Astrocyte (in vitro differentiated cells and primary cell): ENCODE measurements around the gene TBC1D16. TPM values are rescaled to one million over a fixed set of nuclear protein-coding genes. Genes with fewer than 3 reads are reported as not detected.

Source experiments
- DNase-seq: peaks from one replicate; pipeline ENCODE4 v3.0.0-alpha.2; 2010; ENCODE audit warnings: low read depth
- FAIRE-seq: peaks from 2 replicates; lab custom pipeline; 2011; peaks lifted over from hg19 to GRCh38; lab: Jason Lieb, UNC
- H2AFZ ChIP-seq: 2 replicates; pipeline ENCODE4 v1.6.0; 2012; ENCODE audit warnings: low read depth, low read length, inconsistent platforms
- H3K27ac ChIP-seq: 2 replicates; pipeline ENCODE4 v1.5.1; 2011; ENCODE audit warnings: low read depth, low read length, inconsistent platforms
- H3K27me3 ChIP-seq: 2 replicates; pipeline ENCODE4 v1.6.0; 2011; ENCODE audit warnings: low read length, inconsistent platforms; ENCODE audit not compliant: insufficient read depth
- H3K36me3 ChIP-seq: 2 replicates; pipeline ENCODE4 v1.5.1; 2011; ENCODE audit warnings: low read length, inconsistent platforms; ENCODE audit not compliant: insufficient read depth
- H3K4me1 ChIP-seq: 2 replicates; pipeline ENCODE4 v1.5.1; 2011; ENCODE audit warnings: low read length, inconsistent platforms; ENCODE audit not compliant: insufficient read depth
- H3K4me2 ChIP-seq: 2 replicates; pipeline ENCODE4 v1.6.0; 2012; ENCODE audit warnings: low read length, inconsistent platforms
- H3K4me3 ChIP-seq: 2 replicates; pipeline ENCODE4 v1.5.1; 2011; ENCODE audit warnings: low read depth, mild to moderate bottlenecking, low read length, inconsistent platforms; ENCODE audit not compliant: insufficient read depth
- H3K79me2 ChIP-seq: 2 replicates; pipeline ENCODE4 v1.6.0; 2012; ENCODE audit warnings: mild to moderate bottlenecking, low read length, inconsistent platforms; ENCODE audit not compliant: insufficient read depth
- H3K9ac ChIP-seq: 2 replicates; pipeline ENCODE4 v1.6.0; 2012; ENCODE audit warnings: mild to moderate bottlenecking, low read length, inconsistent platforms
- H3K9me3 ChIP-seq: 2 replicates; pipeline ENCODE4 v1.5.1; 2012; ENCODE audit warnings: low read depth, mild to moderate bottlenecking, low read length, inconsistent platforms; ENCODE audit not compliant: insufficient read depth
- H4K20me1 ChIP-seq: 2 replicates; pipeline ENCODE4 v1.6.0; 2012; ENCODE audit warnings: low read length, inconsistent platforms; ENCODE audit not compliant: insufficient read depth
- H3K27ac Mint-ChIP-seq: one replicate; pipeline ENCODE4 v1.8.0; 2021; ENCODE audit warnings: mild to moderate bottlenecking, mixed read lengths; ENCODE audit not compliant: unreplicated experiment
- H3K27me3 Mint-ChIP-seq: one replicate; pipeline ENCODE4 v1.8.0; 2021; ENCODE audit warnings: low read depth, mixed read lengths; ENCODE audit not compliant: unreplicated experiment
- H3K36me3 Mint-ChIP-seq: one replicate; pipeline ENCODE4 v1.8.0; 2021; ENCODE audit warnings: low read depth, mixed read lengths; ENCODE audit not compliant: unreplicated experiment
- H3K4me1 Mint-ChIP-seq: one replicate; pipeline ENCODE4 v1.8.0; 2021; ENCODE audit warnings: low read depth, mixed read lengths; ENCODE audit not compliant: unreplicated experiment
- H3K4me3 Mint-ChIP-seq: one replicate; pipeline ENCODE4 v1.8.0; 2021; ENCODE audit warnings: mild to moderate bottlenecking, moderate library complexity, mixed read lengths; ENCODE audit not compliant: unreplicated experiment
- H3K9me3 Mint-ChIP-seq: one replicate; pipeline ENCODE4 v1.8.0; 2021; ENCODE audit warnings: mild to moderate bottlenecking, mixed read lengths; ENCODE audit not compliant: unreplicated experiment
- EZH2 ChIP-seq: IDR thresholded peaks from 2 replicates; pipeline ENCODE4 v1.6.1; 2012; ENCODE audit warnings: mild to moderate bottlenecking, low read length, inconsistent platforms; ENCODE audit not compliant: insufficient read depth
- total RNA-seq: library from RNA; stranded (reverse); gene quantifications from 2 replicates; pipeline ENCODE4 v1.2.1, GENCODE V29; 2021
- TF ChIP-seq, protein P1 (sequence below): IDR thresholded peaks from 2 replicates; pipeline ENCODE4 v1.5.1; 2011; ENCODE audit warnings: low read depth, mild to moderate bottlenecking, inconsistent platforms, low read length, moderate library complexity; ENCODE audit not compliant: insufficient read depth

TBC1D16 gene
- total RNA-seq, 1 donor from 2014 or later: 37.6 TPM

DNA sequence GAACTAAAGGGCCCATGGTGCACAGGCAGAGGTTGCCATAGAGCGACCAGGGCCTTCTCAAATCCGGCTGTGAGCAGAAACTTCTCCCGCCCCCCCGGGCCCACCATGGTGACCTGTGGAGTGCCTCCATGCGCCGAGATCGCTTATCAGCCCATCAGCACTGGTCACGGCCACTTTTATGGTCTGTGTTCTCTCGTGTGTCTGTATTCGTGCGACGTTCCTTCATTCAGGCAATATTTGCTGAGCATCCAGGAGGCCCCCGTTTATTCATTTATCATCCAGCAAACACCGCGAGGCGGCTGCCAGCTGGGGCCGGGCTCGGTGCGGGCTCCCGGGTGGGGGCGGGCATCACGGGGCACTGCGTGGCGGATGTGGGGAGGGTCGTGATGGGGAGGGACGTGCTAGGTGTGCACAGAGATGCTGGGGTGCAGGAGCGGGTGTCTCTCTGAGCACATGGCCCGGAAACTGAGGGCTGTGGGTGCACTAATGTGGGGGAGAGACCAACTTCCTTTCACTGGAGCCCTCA lies 108.5 kb downstream of the TBC1D16 start:
- H3K4me1 Mint-ChIP-seq: no peaks in the 10 kb centered on the region
- Histone ChIP-seq H3K27ac (no peak overlapping the region), H3K9ac (no peak overlapping the region), H3K79me2 (no peaks in the 10 kb centered on the region), H3K4me3 (no peak overlapping the region), H3K27me3 (peaks cover 3% of the 10 kb centered on the region), H3K9me3 (no peaks in the 10 kb centered on the region), H3K4me1 (no peaks in the 10 kb centered on the region), H4K20me1 (no peaks in the 10 kb centered on the region), H3K36me3 (no peaks in the 10 kb centered on the region), H2AFZ (no peak overlapping the region), H3K4me2 (no peak overlapping the region)
- H3K4me3 Mint-ChIP-seq: no peak overlapping the region
- no peak for TF ChIP-seq EZH2
- TF ChIP-seq, protein P1, sequence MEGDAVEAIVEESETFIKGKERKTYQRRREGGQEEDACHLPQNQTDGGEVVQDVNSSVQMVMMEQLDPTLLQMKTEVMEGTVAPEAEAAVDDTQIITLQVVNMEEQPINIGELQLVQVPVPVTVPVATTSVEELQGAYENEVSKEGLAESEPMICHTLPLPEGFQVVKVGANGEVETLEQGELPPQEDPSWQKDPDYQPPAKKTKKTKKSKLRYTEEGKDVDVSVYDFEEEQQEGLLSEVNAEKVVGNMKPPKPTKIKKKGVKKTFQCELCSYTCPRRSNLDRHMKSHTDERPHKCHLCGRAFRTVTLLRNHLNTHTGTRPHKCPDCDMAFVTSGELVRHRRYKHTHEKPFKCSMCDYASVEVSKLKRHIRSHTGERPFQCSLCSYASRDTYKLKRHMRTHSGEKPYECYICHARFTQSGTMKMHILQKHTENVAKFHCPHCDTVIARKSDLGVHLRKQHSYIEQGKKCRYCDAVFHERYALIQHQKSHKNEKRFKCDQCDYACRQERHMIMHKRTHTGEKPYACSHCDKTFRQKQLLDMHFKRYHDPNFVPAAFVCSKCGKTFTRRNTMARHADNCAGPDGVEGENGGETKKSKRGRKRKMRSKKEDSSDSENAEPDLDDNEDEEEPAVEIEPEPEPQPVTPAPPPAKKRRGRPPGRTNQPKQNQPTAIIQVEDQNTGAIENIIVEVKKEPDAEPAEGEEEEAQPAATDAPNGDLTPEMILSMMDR: no peak
- H3K27me3 Mint-ChIP-seq: peaks cover 37% of the 10 kb centered on the region
- DNase-seq (no peak), FAIRE-seq (no peak)
- peaks cover under 1% of the 10 kb centered on the region for H3K9me3 Mint-ChIP-seq
- no peak overlapping the region for H3K27ac Mint-ChIP-seq
- peaks cover under 1% of the 10 kb centered on the region for H3K36me3 Mint-ChIP-seq

DNA sequence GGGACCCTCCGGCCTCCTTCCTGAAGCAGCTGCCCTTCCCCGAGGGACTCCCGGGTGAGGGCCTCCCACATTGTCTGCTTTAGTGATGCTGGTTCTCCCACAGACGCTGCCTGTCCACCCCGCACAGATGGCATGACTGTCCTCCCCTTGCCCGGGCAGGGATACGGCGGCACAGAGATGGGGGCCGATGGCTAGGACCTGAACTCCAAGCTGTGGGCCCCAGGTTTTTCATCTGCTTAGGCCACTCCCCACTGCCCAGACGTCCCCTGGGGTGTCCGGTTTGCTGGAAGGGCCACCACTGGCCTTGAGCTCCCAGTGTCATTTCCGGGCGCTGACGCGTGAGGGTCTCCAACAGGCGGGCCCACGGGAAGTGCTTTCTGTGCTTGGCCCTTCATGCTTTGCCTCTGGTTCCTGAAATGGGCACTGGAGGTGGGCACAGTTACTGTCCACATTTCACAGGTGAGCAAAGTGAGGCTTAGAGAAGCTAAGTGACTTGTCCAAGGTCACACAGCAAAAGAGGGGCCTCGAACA lies 109.0 kb downstream of the TBC1D16 start:
- Histone ChIP-seq H3K36me3 (no peaks in the 10 kb centered on the region), H3K27me3 (peaks cover 6% of the 10 kb centered on the region), H3K9ac (no peak overlapping the region), H3K79me2 (no peaks in the 10 kb centered on the region), H4K20me1 (no peaks in the 10 kb centered on the region), H3K4me2 (no peak overlapping the region), H3K9me3 (no peaks in the 10 kb centered on the region), H3K27ac (no peak overlapping the region), H3K4me1 (no peaks in the 10 kb centered on the region), H3K4me3 (no peak overlapping the region), H2AFZ (no peak overlapping the region)
- DNase-seq (no peak), FAIRE-seq (no peak)
- H3K4me3 Mint-ChIP-seq: no peak overlapping the region
- H3K27me3 Mint-ChIP-seq: peaks cover 36% of the 10 kb centered on the region
- TF ChIP-seq, protein P1: no peak
- TF ChIP-seq EZH2: no peak
- H3K36me3 Mint-ChIP-seq: no peaks in the 10 kb centered on the region
- H3K9me3 Mint-ChIP-seq: no peaks in the 10 kb centered on the region
- no peaks in the 10 kb centered on the region for H3K4me1 Mint-ChIP-seq
- H3K27ac Mint-ChIP-seq: no peak overlapping the region

DNA sequence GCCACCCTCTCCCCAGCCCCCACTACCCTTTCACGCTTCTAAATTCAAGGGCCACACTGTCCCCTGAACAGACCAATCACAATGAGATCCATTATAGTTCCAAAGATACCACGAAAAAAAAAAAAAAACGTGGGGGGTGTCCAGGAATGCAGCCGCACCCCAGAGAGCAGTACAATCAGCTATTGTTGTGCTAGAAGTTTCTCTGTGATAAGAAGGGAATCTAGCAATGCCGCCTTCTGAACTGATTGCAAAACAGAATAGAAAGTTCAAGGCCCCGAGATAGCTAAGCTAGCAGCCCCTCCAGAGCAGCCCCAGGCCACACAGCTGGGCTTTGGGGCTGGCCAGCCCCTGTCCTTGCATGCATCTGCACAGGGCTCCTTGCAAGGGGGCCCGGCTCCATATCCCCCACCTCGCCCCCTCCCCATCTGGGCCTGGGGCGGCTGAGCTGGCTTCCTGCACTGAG lies 109.5 kb downstream of the TBC1D16 start:
- Histone ChIP-seq H3K27me3 (peaks cover 11% of the 10 kb centered on the region), H3K36me3 (no peaks in the 10 kb centered on the region), H4K20me1 (no peaks in the 10 kb centered on the region), H3K27ac (no peak overlapping the region), H3K4me2 (no peak overlapping the region), H3K79me2 (no peaks in the 10 kb centered on the region), H3K4me3 (no peak overlapping the region), H3K9ac (no peak overlapping the region), H2AFZ (no peak overlapping the region), H3K4me1 (no peaks in the 10 kb centered on the region), H3K9me3 (no peaks in the 10 kb centered on the region)
- Mint-ChIP-seq H3K9me3 (no peaks in the 10 kb centered on the region), H3K4me3 (no peak overlapping the region), H3K27ac (no peak overlapping the region), H3K27me3 (peaks cover 32% of the 10 kb centered on the region), H3K4me1 (no peaks in the 10 kb centered on the region), H3K36me3 (no peaks in the 10 kb centered on the region)
- no peak for DNase-seq
- TF ChIP-seq EZH2: no peak
- TF ChIP-seq, protein P1: no peak
- no peak for FAIRE-seq
